ENCODE measurements around the gene TNFRSF25. TPM values are rescaled to one million over a fixed set of nuclear protein-coding genes. Genes with fewer than 3 reads are reported as not detected.

TNFRSF25 gene
- total RNA-seq, 1 experiment from 2014 or later = 19.5 TPM

DNA sequence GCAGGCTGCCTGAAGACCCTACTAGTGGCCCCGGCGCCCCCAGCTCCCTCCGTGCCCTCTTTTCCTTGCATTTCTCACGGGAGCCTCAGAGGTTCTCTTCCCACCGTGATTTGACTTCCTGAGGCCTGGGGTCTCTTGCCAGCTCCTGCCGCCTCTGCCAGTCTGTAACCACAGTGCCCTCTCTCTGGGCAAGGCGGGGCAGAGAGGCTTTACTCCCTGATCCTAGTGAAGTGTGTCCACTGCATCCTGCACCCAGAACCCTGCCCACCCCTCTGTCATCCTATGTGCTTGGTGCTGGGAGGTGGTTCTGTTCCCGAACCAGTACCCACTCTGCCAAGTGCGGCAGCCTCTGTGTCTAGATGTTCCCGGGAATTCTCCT is 39.0 kb downstream of the TNFRSF25 start (continued):
- TF ChIP-seq FOXP4 (CRISPR knock-in tag; IDR thresholded peaks at IDR 0.05) = no peak
- no peak for TF ChIP-seq IRF2 (CRISPR knock-in tag; IDR thresholded peaks at IDR 0.05; ENCODE audit: borderline replicate concordance, low read depth)
- TF ChIP-seq ZNF317 (CRISPR knock-in tag; IDR thresholded peaks at IDR 0.05; ENCODE audit: borderline replicate concordance, low read depth) = no peak
- TF ChIP-seq ZNF671 (CRISPR knock-in tag; IDR thresholded peaks at IDR 0.05) = no peak
- no peak for TF ChIP-seq E2F1 (CRISPR knock-in tag; IDR thresholded peaks at IDR 0.05)
- TF ChIP-seq IRF1 (CRISPR knock-in tag; IDR thresholded peaks at IDR 0.05) = no peak

GRCh38 chr1:6426277-6426971 is 39.5 kb downstream of the TNFRSF25 start:
- ATAC-seq (no peak), DNase-seq (ENCODE audit: low spot score) (no peak)
- peaks cover 59% of the 10 kb centered on the region for H3K27me3 Mint-ChIP-seq (ENCODE audit: low read depth)
- H3K4me3 Mint-ChIP-seq = no peak overlapping the region
- H3K27ac Mint-ChIP-seq = no peak overlapping the region
- no peaks in the 10 kb centered on the region for H3K36me3 Mint-ChIP-seq
- CTCF ChIA-PET = interaction anchor here (1.1 to 2.8 kb wide), 4 partner anchors 12 to 69 kb away, joined by 5 to 19 read pairs (median 10); no protein-coding TSS in a partner anchor
- H3K4me1 Mint-ChIP-seq = peaks cover 15% of the 10 kb centered on the region
- no peaks in the 10 kb centered on the region for H3K9me3 Mint-ChIP-seq
- TF ChIP-seq, protein P1, sequence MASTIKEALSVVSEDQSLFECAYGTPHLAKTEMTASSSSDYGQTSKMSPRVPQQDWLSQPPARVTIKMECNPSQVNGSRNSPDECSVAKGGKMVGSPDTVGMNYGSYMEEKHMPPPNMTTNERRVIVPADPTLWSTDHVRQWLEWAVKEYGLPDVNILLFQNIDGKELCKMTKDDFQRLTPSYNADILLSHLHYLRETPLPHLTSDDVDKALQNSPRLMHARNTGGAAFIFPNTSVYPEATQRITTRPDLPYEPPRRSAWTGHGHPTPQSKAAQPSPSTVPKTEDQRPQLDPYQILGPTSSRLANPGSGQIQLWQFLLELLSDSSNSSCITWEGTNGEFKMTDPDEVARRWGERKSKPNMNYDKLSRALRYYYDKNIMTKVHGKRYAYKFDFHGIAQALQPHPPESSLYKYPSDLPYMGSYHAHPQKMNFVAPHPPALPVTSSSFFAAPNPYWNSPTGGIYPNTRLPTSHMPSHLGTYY (CRISPR knock-in tag; IDR thresholded peaks at IDR 0.05) = no peak
- TF ChIP-seq IRF1 (CRISPR knock-in tag; IDR thresholded peaks at IDR 0.05) (no peak), ZBTB43 (CRISPR knock-in tag; IDR thresholded peaks at IDR 0.05) (no peak), NFYB (CRISPR knock-in tag; conservative IDR thresholded peaks at IDR 0.05; ENCODE audit: low read depth) (no peak), MXD4 (CRISPR knock-in tag; IDR thresholded peaks at IDR 0.05; ENCODE audit: borderline replicate concordance) (no peak), IRF2 (CRISPR knock-in tag; IDR thresholded peaks at IDR 0.05; ENCODE audit: borderline replicate concordance, low read depth) (no peak), CREM (CRISPR knock-in tag; IDR thresholded peaks at IDR 0.05) (no peak), HMGA2 (CRISPR knock-in tag; IDR thresholded peaks at IDR 0.05) (no peak), CREB1 (CRISPR knock-in tag; IDR thresholded peaks at IDR 0.05) (no peak), ZNF263 (CRISPR knock-in tag; IDR thresholded peaks at IDR 0.05; ENCODE audit: low read depth) (no peak), CBFB (CRISPR knock-in tag; IDR thresholded peaks at IDR 0.05; ENCODE audit: low read depth) (no peak), ZBTB21 (CRISPR knock-in tag; IDR thresholded peaks at IDR 0.05; ENCODE audit: borderline replicate concordance) (no peak), TEAD4 (CRISPR knock-in tag; IDR thresholded peaks at IDR 0.05) (no peak)
- TF ChIP-seq, protein P2, sequence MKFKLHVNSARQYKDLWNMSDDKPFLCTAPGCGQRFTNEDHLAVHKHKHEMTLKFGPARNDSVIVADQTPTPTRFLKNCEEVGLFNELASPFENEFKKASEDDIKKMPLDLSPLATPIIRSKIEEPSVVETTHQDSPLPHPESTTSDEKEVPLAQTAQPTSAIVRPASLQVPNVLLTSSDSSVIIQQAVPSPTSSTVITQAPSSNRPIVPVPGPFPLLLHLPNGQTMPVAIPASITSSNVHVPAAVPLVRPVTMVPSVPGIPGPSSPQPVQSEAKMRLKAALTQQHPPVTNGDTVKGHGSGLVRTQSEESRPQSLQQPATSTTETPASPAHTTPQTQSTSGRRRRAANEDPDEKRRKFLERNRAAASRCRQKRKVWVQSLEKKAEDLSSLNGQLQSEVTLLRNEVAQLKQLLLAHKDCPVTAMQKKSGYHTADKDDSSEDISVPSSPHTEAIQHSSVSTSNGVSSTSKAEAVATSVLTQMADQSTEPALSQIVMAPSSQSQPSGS (CRISPR knock-in tag; IDR thresholded peaks at IDR 0.05; ENCODE audit: borderline replicate concordance, low read depth) = no peak
- TF ChIP-seq, protein P3, sequence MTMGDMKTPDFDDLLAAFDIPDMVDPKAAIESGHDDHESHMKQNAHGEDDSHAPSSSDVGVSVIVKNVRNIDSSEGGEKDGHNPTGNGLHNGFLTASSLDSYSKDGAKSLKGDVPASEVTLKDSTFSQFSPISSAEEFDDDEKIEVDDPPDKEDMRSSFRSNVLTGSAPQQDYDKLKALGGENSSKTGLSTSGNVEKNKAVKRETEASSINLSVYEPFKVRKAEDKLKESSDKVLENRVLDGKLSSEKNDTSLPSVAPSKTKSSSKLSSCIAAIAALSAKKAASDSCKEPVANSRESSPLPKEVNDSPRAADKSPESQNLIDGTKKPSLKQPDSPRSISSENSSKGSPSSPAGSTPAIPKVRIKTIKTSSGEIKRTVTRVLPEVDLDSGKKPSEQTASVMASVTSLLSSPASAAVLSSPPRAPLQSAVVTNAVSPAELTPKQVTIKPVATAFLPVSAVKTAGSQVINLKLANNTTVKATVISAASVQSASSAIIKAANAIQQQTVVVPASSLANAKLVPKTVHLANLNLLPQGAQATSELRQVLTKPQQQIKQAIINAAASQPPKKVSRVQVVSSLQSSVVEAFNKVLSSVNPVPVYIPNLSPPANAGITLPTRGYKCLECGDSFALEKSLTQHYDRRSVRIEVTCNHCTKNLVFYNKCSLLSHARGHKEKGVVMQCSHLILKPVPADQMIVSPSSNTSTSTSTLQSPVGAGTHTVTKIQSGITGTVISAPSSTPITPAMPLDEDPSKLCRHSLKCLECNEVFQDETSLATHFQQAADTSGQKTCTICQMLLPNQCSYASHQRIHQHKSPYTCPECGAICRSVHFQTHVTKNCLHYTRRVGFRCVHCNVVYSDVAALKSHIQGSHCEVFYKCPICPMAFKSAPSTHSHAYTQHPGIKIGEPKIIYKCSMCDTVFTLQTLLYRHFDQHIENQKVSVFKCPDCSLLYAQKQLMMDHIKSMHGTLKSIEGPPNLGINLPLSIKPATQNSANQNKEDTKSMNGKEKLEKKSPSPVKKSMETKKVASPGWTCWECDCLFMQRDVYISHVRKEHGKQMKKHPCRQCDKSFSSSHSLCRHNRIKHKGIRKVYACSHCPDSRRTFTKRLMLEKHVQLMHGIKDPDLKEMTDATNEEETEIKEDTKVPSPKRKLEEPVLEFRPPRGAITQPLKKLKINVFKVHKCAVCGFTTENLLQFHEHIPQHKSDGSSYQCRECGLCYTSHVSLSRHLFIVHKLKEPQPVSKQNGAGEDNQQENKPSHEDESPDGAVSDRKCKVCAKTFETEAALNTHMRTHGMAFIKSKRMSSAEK (CRISPR knock-in tag; IDR thresholded peaks at IDR 0.05; ENCODE audit: borderline replicate concordance) = no peak
- POLR2A ChIA-PET = no interaction called here
